K562 (cell line): ENCODE data around the gene CCDC183. TPM values are rescaled to one million over a fixed set of nuclear protein-coding genes. Genes with fewer than 3 reads are reported as not detected.

ENCODE experiments used
- ATAC-seq: fragments of 200-7000 bp; cut with Tn5 transposase; 3 replicates; pipeline ENCODE4 v1.9.1; 2020; ENCODE audit warnings: moderate library complexity
- BruUV-seq: library from RNA; stranded (reverse); fragments of 400-500 nt; replicated peaks from 2 replicates; lab custom pipeline; 2021; lab: Mats Ljungman, UMichigan
- CTCF ChIA-PET: fragments of 300-600 bp; formaldehyde crosslinking; extraction: SDS; loops from one replicate; lab custom pipeline; 2021; ENCODE audit warnings: low intra/inter-chr PET ratio; lab: Yijun Ruan, JAX
- POLR2A ChIA-PET: fragments of 300-600, 350-650 bp; sonication (Branson Sonifier 250); formaldehyde crosslinking; extraction: SDS; loops from one replicate; lab custom pipeline; 2021; ENCODE audit warnings: antibody characterized with exemption, inconsistent platforms; lab: Yijun Ruan, JAX
- DNase-seq, 4 experiments: peaks; one replicate each; pipeline versions ENCODE4 v3.0.0 to v3.0.0-alpha.2; 2011 to 2018; ENCODE audit warnings: low spot score in 3 of 4, mixed read lengths in 3 of 4; ENCODE audit errors: extremely low read depth in 1 of 4
- FAIRE-seq: peaks from 2 replicates; lab custom pipeline; 2011; peaks lifted over from hg19 to GRCh38; lab: Jason Lieb, UNC
- H2AFZ ChIP-seq: 2 replicates; pipeline ENCODE4 v1.6.0; 2011; ENCODE audit warnings: low read depth, low read length, control low read depth, inconsistent platforms
- H3K27ac ChIP-seq: fragments of 200-600 bp; 3 replicates; pipeline ENCODE4 v1.8.0; 2011; ENCODE audit warnings: low read depth, mild to moderate bottlenecking, control low read depth, inconsistent platforms, low read length, moderate library complexity, mixed read lengths; ENCODE audit errors: extremely low read depth
- H3K27me3 ChIP-seq, 2 experiments: fragments of 300-600 bp in 1 of 2; 2 replicates in 1 of 2; 3 replicates in 1 of 2; pipeline versions ENCODE4 v1.6.0 to v1.8.0; 2011; ENCODE audit warnings: inconsistent platforms in 2 of 2, low read length in 2 of 2, mild to moderate bottlenecking in 1 of 2, mixed read lengths in 1 of 2, moderate library complexity in 1 of 2; ENCODE audit not compliant: control insufficient read depth in 2 of 2, insufficient read depth in 2 of 2
- H3K36me3 ChIP-seq: fragments of 300-600 bp; 3 replicates; pipeline ENCODE4 v1.8.0; 2011; ENCODE audit warnings: mild to moderate bottlenecking, low read length, inconsistent platforms; ENCODE audit not compliant: control insufficient read depth, insufficient read depth
- H3K4me1 ChIP-seq, 2 experiments: fragments of 200-600 bp in 1 of 2; replicated peaks in 1 of 2; 2 replicates in 1 of 2; 3 replicates in 1 of 2; pipeline versions ENCODE4 v1.5.1 to v1.8.0; 2011; ENCODE audit warnings: inconsistent platforms in 2 of 2, low read length in 2 of 2, mild to moderate bottlenecking in 1 of 2, mixed read lengths in 1 of 2, moderate library complexity in 1 of 2; ENCODE audit not compliant: control insufficient read depth in 2 of 2, insufficient read depth in 2 of 2
- H3K4me2 ChIP-seq: 2 replicates; pipeline ENCODE4 v1.6.1; 2011; ENCODE audit warnings: low read length, control low read depth, inconsistent platforms, mixed read lengths; ENCODE audit not compliant: insufficient read depth
- H3K4me3 ChIP-seq: fragments of 200-600 bp; sonication (generic), shearing (Covaris generic); 2 replicates; pipeline ENCODE4 v1.5.1; 2016; ENCODE audit warnings: control low read depth, inconsistent platforms
- H3K79me2 ChIP-seq: fragments of 200-600 bp; 3 replicates; pipeline ENCODE4 v1.8.0; 2011; ENCODE audit warnings: low read length, inconsistent platforms; ENCODE audit not compliant: control insufficient read depth, insufficient read depth
- H3K9ac ChIP-seq, 2 experiments: 2 replicates each; pipeline versions ENCODE4 v1.6.0 to v1.6.1; 2011; ENCODE audit warnings: low read depth in 2 of 2, low read length in 2 of 2, control low read depth in 1 of 2, inconsistent platforms in 1 of 2, mild to moderate bottlenecking in 1 of 2, mixed read lengths in 1 of 2; ENCODE audit not compliant: insufficient read depth in 1 of 2
- H3K9me1 ChIP-seq: one replicate; pipeline ENCODE4 v1.6.0; 2011; ENCODE audit warnings: inconsistent platforms, mild to moderate bottlenecking, low read length, moderate library complexity; ENCODE audit not compliant: control insufficient read depth, insufficient read depth
- H3K9me3 ChIP-seq: replicated peaks from 2 replicates; pipeline ENCODE4 v1.5.1; 2011; ENCODE audit warnings: low read depth, low read length, inconsistent platforms; ENCODE audit not compliant: control insufficient read depth, insufficient read depth
- H4K20me1 ChIP-seq: replicated peaks from 2 replicates; pipeline ENCODE4 v1.6.1; 2011; ENCODE audit warnings: low read length, inconsistent platforms, mixed read lengths; ENCODE audit not compliant: control insufficient read depth, insufficient read depth
- COPS2 ChIP-seq: fragments of 450-650 bp; conservative IDR thresholded peaks from 2 replicates; pipeline ENCODE4 v1.6.1; 2016; ENCODE audit warnings: mild to moderate bottlenecking, moderate library complexity
- DIDO1 ChIP-seq: fragments of 450-650 bp; IDR thresholded peaks from 2 replicates; pipeline ENCODE4 v1.6.1; 2016; ENCODE audit warnings: low read depth, missing biosample characterization, missing genetic modification characterization
- POLR2G ChIP-seq: fragments of 200-400 bp; formaldehyde crosslinking; IDR thresholded peaks from 2 replicates; pipeline ENCODE4 v1.6.1; 2017; ENCODE audit warnings: low read depth, mild to moderate bottlenecking, antibody characterized with exemption, low read length, moderate library complexity
- RBFOX2 ChIP-seq: fragments of 200-400 bp; formaldehyde crosslinking; IDR thresholded peaks from 2 replicates; pipeline ENCODE4 v1.6.1; 2017; ENCODE audit warnings: low read depth, mild to moderate bottlenecking, low read length, moderate library complexity
- RBM22 ChIP-seq: fragments of 200-400 bp; formaldehyde crosslinking; IDR thresholded peaks from 2 replicates; pipeline ENCODE4 v1.6.1; 2018; ENCODE audit warnings: low read length, low read depth; ENCODE audit not compliant: poor library complexity, severe bottlenecking
- ZNF668 ChIP-seq: fragments of 250-450 bp; sonication (Bioruptor Pico); IDR thresholded peaks from 2 replicates; pipeline ENCODE4 v1.8.0; 2022; ENCODE audit warnings: mild to moderate bottlenecking, inconsistent platforms
- WGBS: fragments of 100-300 bp; shearing (Covaris generic); methylation state at CpG from one replicate; pipeline ENCODE4 v1.1.6; 2016; ENCODE audit warnings: low coverage, mixed read lengths; ENCODE audit not compliant: insufficient coverage; ENCODE audit errors: missing lambda C conversion rate; 5-methylcytosine and 5-hydroxymethylcytosine counted together
- in situ Hi-C: fragments of 300-500 bp; cut with MboI; formaldehyde crosslinking; loops from 4 replicates; pipeline ENCODE4 v1.15.0; 2018; ENCODE audit warnings: inconsistent platforms, mixed read lengths
- intact Hi-C: fragments of 100-400 bp; cut with micrococcal nuclease; formaldehyde crosslinking; loops from 2 replicates; pipeline ENCODE4 v1.14.2; 2022
- polyA plus RNA-seq, 8 experiments: library from polyadenylated mRNA; depleted of rRNA in 4 of 8; stranded (reverse) in 5 of 8; unstranded in 3 of 8; fragments of >200 nt; fragmentation: Nextera tagmentation in 2 of 8; fragmentation: Illumina TruSeq in 1 of 8; extraction: Ambion mirVana in 2 of 8; extraction: Trizol in 1 of 8; gene quantifications; 2 replicates each; pipeline versions ENCODE4 v1.2.1 to v1.2.3, GENCODE V29; 2011 to 2014; ENCODE audit warnings: inconsistent platforms in 1 of 8, missing spikeins in 1 of 8
- total RNA-seq, 7 experiments: library from RNA; depleted of rRNA in 6 of 7; stranded (reverse); fragments of >200 nt in 6 of 7; fragmentation: Illumina TruSeq in 2 of 7; extraction: Trizol in 2 of 7; gene quantifications; 2 replicates each; pipeline versions ENCODE4 v1.2.1 to v1.2.3, GENCODE V29; 2011 to 2021; ENCODE audit warnings: low replicate concordance in 1 of 7
- TF ChIP-seq, protein P1 (sequence below): fragments of 250-450 bp; sonication (Bioruptor Pico); IDR thresholded peaks from 2 replicates; pipeline ENCODE4 v1.4.0; 2020; ENCODE audit warnings: borderline replicate concordance
- TF ChIP-seq, protein P2 (sequence below): fragments of 250-450 bp; sonication (Bioruptor Pico); IDR thresholded peaks from 2 replicates; pipeline ENCODE4 v1.5.0; 2022; ENCODE audit warnings: mild to moderate bottlenecking

Gene CCDC183
- total and polyA plus RNA-seq, 9 of the 15 experiments (the other 6 are each of a cell fraction or from before 2014, with no cell fraction given): 0.21 to 0.60 (median 0.29) TPM; not detected in 4

DNA sequence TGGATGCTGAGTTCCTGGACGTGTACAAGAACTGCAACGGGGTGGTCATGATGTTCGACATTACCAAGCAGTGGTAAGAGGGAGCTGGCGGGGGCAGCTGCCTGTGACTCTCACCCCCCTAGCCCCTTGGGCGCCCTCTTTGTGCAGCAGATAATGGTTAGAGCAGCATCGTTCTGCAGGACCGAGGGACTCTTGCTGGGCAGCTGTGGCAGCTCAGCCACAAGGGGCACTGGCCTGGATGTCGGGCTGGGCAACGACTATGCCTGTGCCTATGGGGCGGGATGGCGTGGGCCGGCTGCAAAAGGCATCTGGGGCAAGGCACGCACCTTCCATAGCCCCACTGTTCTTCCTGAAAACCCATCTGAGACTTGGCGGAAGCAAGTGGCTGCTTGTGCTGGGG is 33.3 kb downstream of the CCDC183 start (continued):
- TF ChIP-seq, protein P1, sequence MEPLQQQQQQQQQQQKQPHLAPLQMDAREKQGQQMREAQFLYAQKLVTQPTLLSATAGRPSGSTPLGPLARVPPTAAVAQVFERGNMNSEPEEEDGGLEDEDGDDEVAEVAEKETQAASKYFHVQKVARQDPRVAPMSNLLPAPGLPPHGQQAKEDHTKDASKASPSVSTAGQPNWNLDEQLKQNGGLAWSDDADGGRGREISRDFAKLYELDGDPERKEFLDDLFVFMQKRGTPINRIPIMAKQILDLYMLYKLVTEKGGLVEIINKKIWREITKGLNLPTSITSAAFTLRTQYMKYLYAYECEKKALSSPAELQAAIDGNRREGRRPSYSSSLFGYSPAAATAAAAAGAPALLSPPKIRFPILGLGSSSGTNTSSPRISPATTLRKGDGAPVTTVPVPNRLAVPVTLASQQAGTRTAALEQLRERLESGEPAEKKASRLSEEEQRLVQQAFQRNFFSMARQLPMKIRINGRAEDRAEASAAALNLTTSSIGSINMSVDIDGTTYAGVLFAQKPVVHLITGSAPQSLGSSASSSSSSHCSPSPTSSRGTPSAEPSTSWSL: no peak
- TF ChIP-seq DIDO1 (tag) (no peak), ZNF668 (no peak)

DNA sequence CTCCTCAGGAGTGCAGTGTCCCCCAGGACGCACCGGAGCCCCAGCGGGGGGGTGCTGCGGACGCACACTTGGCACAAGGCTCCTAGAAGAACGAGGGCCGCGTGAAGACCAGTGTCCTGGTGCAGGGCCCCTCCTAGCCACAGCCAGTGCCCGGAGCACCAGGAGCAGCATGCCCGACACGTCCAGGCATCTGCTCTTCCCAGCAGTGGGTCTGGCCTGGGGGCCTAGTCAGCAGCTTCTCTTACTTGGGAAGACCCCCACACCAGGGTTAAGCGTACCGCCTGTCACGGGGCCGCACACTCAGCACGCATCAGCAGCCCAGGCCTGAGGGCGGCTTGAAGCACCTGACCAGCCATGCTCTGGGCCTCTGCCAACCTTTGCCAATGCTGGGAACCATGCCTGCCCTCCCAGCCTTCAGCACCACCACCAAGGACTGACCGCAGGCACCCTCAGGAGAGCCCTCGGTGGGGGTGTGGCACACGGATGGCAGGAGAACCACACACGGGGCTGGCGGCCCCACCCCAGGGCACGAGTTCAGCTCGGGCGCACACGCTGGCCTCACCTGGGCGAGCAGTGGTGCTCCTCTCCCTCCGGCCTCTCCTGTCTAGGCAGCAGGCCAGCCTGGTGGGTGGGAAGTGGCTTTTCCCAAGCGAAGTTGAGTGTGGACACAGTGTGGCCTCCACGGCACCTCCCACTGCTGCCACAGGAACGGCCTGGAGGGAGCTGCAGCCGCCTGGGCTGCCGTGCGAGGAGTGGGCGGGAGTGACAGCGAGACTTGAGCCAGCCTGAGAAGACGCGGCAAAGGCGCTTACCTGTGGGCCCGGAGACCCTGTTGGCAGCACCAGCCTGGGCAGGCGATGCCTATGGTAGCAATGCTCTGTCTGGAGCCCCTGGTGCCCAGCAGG is 34.1 kb downstream of the CCDC183 start:
- peaks cover 90% of the 10 kb centered on the region for H3K36me3 ChIP-seq
- DNase-seq: no peak

More for the DNA sequence above, 34.1 kb downstream of the CCDC183 start:
- no peak overlapping the region for H3K9ac ChIP-seq
- no peak overlapping the region for H2AFZ ChIP-seq
- no peaks in the 10 kb centered on the region for H3K27me3 ChIP-seq
- BruUV-seq: no TSS peak
- ChIA-PET CTCF (no interaction called here), POLR2A (interaction anchor here (0.8 kb wide), 1 partner anchor 10 kb away, joined by 3 read pairs; no protein-coding TSS in a partner anchor)
- H3K79me2 ChIP-seq: no peaks in the 10 kb centered on the region
- intact Hi-C loops: no loop called here
- TF ChIP-seq RBM22: peak; percentile 23
- no peak for TF ChIP-seq COPS2
- TF ChIP-seq POLR2G: peak; percentile 62; the same call in 1 of the 2 replicates
- TF ChIP-seq, protein P2, sequence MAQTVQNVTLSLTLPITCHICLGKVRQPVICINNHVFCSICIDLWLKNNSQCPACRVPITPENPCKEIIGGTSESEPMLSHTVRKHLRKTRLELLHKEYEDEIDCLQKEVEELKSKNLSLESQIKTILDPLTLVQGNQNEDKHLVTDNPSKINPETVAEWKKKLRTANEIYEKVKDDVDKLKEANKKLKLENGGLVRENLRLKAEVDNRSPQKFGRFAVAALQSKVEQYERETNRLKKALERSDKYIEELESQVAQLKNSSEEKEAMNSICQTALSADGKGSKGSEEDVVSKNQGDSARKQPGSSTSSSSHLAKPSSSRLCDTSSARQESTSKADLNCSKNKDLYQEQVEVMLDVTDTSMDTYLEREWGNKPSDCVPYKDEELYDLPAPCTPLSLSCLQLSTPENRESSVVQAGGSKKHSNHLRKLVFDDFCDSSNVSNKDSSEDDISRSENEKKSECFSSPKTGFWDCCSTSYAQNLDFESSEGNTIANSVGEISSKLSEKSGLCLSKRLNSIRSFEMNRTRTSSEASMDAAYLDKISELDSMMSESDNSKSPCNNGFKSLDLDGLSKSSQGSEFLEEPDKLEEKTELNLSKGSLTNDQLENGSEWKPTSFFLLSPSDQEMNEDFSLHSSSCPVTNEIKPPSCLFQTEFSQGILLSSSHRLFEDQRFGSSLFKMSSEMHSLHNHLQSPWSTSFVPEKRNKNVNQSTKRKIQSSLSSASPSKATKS (CRISPR knock-in tag): no peak
- peak; percentile 15; the same call in 1 of the 2 replicates for TF ChIP-seq RBFOX2
- TF ChIP-seq, all 486 proteins: peak for 3
- Histone ChIP-seq H3K4me2 (no peak overlapping the region), H3K9me1 (peaks cover 3% of the 10 kb centered on the region), H3K27ac (no peak overlapping the region), H3K9me3 (no peaks in the 10 kb centered on the region), H3K4me1 (peaks cover 0 to 49% of the 10 kb centered on the region in 2 experiments; a peak in 2 of 5 replicates), H4K20me1 (no peaks in the 10 kb centered on the region; the same call in 1 of the 2 replicates), H3K4me3 (no peak overlapping the region)
- in situ Hi-C loops: no loop called here
- 93% methylated on average over 31 of the region's 41 CpGs for WGBS
- FAIRE-seq: no peak
- ATAC-seq: no peak
